K562 (cell line): Measurements from ENCODE around the gene H2BK1. TPM values are rescaled to one million over a fixed set of nuclear protein-coding genes. Genes with fewer than 3 reads are reported as not detected.
A peak's percentile ranks its signal among the peaks of the same experiment; 100 is the strongest.

Experiments used
- ATF7 ChIP-seq: fragments of 450-650 bp; IDR thresholded peaks from 2 replicates; pipeline ENCODE4 v1.7.1; 2014; ENCODE audit warnings: mild to moderate bottlenecking, moderate library complexity
- C11orf30 ChIP-seq: fragments of 450-650 bp; IDR thresholded peaks from 2 replicates; pipeline ENCODE4 v1.6.1; 2016; ENCODE audit warnings: low read depth, mild to moderate bottlenecking
- COPS2 ChIP-seq: fragments of 450-650 bp; conservative IDR thresholded peaks from 2 replicates; pipeline ENCODE4 v1.6.1; 2016; ENCODE audit warnings: mild to moderate bottlenecking, moderate library complexity
- ERF ChIP-seq: fragments of 450-650 bp; formaldehyde crosslinking; IDR thresholded peaks from 2 replicates; pipeline ENCODE4 v1.4.0; 2020; ENCODE audit warnings: mild to moderate bottlenecking, mixed read lengths
- HDAC6 ChIP-seq: IDR thresholded peaks from 2 replicates; pipeline ENCODE4 v1.6.1; 2012; ENCODE audit warnings: low read depth, mild to moderate bottlenecking, control low read depth, inconsistent platforms, low read length, moderate library complexity
- HEY1 ChIP-seq: fragments of 250-450 bp; sonication (Bioruptor Pico); IDR thresholded peaks from 2 replicates; pipeline ENCODE4 v1.5.0; 2020; ENCODE audit warnings: mild to moderate bottlenecking, moderate library complexity, borderline replicate concordance
- KDM2B ChIP-seq: fragments of 250-450 bp; sonication (Bioruptor Pico); IDR thresholded peaks from 2 replicates; pipeline ENCODE4 v1.8.0; 2021; ENCODE audit warnings: mild to moderate bottlenecking, moderate library complexity
- KLF16 ChIP-seq: IDR thresholded peaks from 2 replicates; pipeline ENCODE4 v1.6.1; 2016; ENCODE audit warnings: antibody characterized with exemption
- MITF ChIP-seq: IDR thresholded peaks from 2 replicates; pipeline ENCODE4 v1.6.1; 2014; ENCODE audit warnings: antibody characterized with exemption
- MTA3 ChIP-seq: fragments of 450-650 bp; formaldehyde crosslinking; IDR thresholded peaks from 2 replicates; pipeline ENCODE4 v1.6.1; 2017; ENCODE audit warnings: mild to moderate bottlenecking, borderline replicate concordance
- NCOA4 ChIP-seq: fragments of 450-650 bp; IDR thresholded peaks from 2 replicates; pipeline ENCODE4 v1.6.1; 2018; ENCODE audit warnings: mild to moderate bottlenecking; ENCODE audit not compliant: partially characterized antibody
- NKRF ChIP-seq: fragments of 450-650 bp; IDR thresholded peaks from 2 replicates; pipeline ENCODE4 v1.6.1; 2016; ENCODE audit warnings: borderline replicate concordance
- NR2C2 ChIP-seq, 2 experiments: fragments of 200-800 bp in 1 of 2; sonication (Bioruptor generic) in 1 of 2; sonication (generic) in 1 of 2; formaldehyde crosslinking in 1 of 2; IDR thresholded peaks; 2 replicates each; pipeline versions ENCODE4 v1.6.1 to v1.8.0; 2016 to 2022; ENCODE audit warnings: mild to moderate bottlenecking in 1 of 2, missing compliant biosample characterization in 1 of 2, missing genetic modification characterization in 1 of 2, missing genetic modification reagents in 1 of 2
- PTBP1 ChIP-seq: fragments of 200-400 bp; formaldehyde crosslinking; IDR thresholded peaks from 2 replicates; pipeline ENCODE4 v1.6.1; 2017; ENCODE audit warnings: low read depth, low read length
- TEAD2 ChIP-seq: fragments of 450-650 bp; IDR thresholded peaks from 2 replicates; pipeline ENCODE4 v1.6.1; 2016; ENCODE audit warnings: missing genetic modification characterization, control low read depth, missing compliant biosample characterization
- TFE3 ChIP-seq: fragments of 450-650 bp; formaldehyde crosslinking; IDR thresholded peaks from 2 replicates; pipeline ENCODE4 v1.4.0; 2020; ENCODE audit warnings: mild to moderate bottlenecking, mixed read lengths
- YY1 ChIP-seq, 3 experiments: IDR thresholded peaks; 2 replicates each; pipeline ENCODE4 v1.6.1; 2011; ENCODE audit warnings: low read length in 2 of 3, mild to moderate bottlenecking in 2 of 3, moderate library complexity in 2 of 3, borderline replicate concordance in 1 of 3, control low read depth in 1 of 3, low read depth in 1 of 3; ENCODE audit not compliant: insufficient read depth in 3 of 3, insufficient replicate concordance in 2 of 3, control insufficient read depth in 1 of 3, insufficient read length in 1 of 3; ENCODE audit errors: extremely low read depth in 1 of 3
- ZBTB17 ChIP-seq: fragments of 450-650 bp; formaldehyde crosslinking; IDR thresholded peaks from 2 replicates; pipeline ENCODE4 v1.4.0; 2020; ENCODE audit warnings: mild to moderate bottlenecking
- ZFX ChIP-seq: sonication (generic); formaldehyde crosslinking; IDR thresholded peaks from 2 replicates; pipeline ENCODE4 v1.8.0; 2022; ENCODE audit warnings: mild to moderate bottlenecking, missing genetic modification reagents, moderate library complexity
- ZSCAN29 ChIP-seq: fragments of 450-650 bp; IDR thresholded peaks from 2 replicates; pipeline ENCODE4 v1.6.1; 2017
- polyA plus RNA-seq, 8 experiments: library from polyadenylated mRNA; depleted of rRNA in 4 of 8; stranded (reverse) in 5 of 8; unstranded in 3 of 8; fragments of >200 nt; fragmentation: Nextera tagmentation in 2 of 8; fragmentation: Illumina TruSeq in 1 of 8; extraction: Ambion mirVana in 2 of 8; extraction: Trizol in 1 of 8; gene quantifications; 2 replicates each; pipeline versions ENCODE4 v1.2.1 to v1.2.3, GENCODE V29; 2011 to 2014; ENCODE audit warnings: inconsistent platforms in 1 of 8, missing spikeins in 1 of 8
- total RNA-seq, 7 experiments: library from RNA; depleted of rRNA in 6 of 7; stranded (reverse); fragments of >200 nt in 6 of 7; fragmentation: Illumina TruSeq in 2 of 7; extraction: Trizol in 2 of 7; gene quantifications; 2 replicates each; pipeline versions ENCODE4 v1.2.1 to v1.2.3, GENCODE V29; 2011 to 2021; ENCODE audit warnings: low replicate concordance in 1 of 7
- TF ChIP-seq, protein P1 (sequence below): fragments of 450-650 bp; IDR thresholded peaks from one replicate; pipeline ENCODE4 v1.6.1; 2018; ENCODE audit warnings: mild to moderate bottlenecking, moderate library complexity; ENCODE audit not compliant: partially characterized antibody

Gene H2BK1
- total and polyA plus RNA-seq, 9 of the 15 experiments (the other 6 are each of a cell fraction or from before 2014, with no cell fraction given) = not detected

DNA sequence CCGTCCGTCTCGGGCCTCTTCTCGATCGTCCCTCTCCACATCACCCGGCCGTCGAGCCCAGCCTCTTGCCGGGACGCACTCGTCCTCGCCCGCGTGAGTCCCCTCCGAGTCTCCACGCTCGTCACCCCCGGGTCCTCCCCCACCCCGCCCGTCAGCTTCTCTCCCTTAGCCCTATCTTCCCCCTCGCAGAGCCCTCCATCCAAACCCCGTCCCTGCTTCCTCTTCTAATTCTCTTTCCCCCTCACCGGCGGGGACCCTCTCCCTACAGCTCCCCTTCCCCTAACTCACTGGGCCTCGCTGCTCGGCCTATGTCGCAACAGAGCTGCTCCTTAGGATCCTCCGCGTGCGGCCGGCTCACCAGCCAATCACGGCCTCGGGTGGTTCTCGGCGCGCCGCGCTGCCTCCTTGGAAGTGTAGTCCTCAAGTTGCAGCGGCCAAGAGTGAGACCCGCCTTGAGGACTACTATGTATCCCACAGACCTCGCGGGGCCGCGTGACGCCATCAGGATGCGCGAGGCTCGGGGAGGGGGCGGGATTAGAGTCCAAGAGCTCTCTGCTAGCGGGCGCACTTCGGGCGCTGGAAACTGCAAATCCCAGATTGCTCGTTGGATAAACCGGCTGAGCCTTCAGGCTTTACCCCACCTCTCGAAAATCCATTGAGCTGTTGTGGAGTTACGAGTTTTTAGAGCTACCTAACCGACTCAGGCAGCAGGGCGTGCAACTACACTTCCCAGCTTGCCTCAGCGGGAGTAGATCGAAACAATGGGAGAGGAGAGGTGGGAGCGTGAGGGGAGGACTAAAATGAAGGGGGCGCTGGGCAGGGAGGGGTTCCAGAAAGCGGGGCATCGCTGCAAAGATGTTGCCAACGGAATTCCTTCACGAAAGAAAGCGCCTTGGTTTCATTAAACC is 16.8 kb upstream of the H2BK1 start, which contains the start of gene ABCF2 (continued):
- TF ChIP-seq NKRF = peak; percentile 99
- TF ChIP-seq YY1 (IDR thresholded peaks at IDR 0.05; ENCODE audit: borderline replicate concordance in 1 of 3, control insufficient read depth in 1 of 3, extremely low read depth in 1 of 3, insufficient read depth in 3 of 3, insufficient read length in 1 of 3, insufficient replicate concordance in 2 of 3, low read depth in 1 of 3, low read length in 2 of 3) = peak in 1 of 3 experiments; percentile 68
- TF ChIP-seq PTBP1 = 0 out of 2 replicates have a peak, but pooled peaks have one; percentile 16
- no peak for TF ChIP-seq HDAC6
- TF ChIP-seq C11orf30 = peak; percentile 98
- no peak for TF ChIP-seq MITF
- TF ChIP-seq ZBTB17 (CRISPR knock-in tag) = peak; percentile 83
- TF ChIP-seq NCOA4 = no peak
- TF ChIP-seq TFE3 (CRISPR knock-in tag) = no peak
- TF ChIP-seq, protein P1, sequence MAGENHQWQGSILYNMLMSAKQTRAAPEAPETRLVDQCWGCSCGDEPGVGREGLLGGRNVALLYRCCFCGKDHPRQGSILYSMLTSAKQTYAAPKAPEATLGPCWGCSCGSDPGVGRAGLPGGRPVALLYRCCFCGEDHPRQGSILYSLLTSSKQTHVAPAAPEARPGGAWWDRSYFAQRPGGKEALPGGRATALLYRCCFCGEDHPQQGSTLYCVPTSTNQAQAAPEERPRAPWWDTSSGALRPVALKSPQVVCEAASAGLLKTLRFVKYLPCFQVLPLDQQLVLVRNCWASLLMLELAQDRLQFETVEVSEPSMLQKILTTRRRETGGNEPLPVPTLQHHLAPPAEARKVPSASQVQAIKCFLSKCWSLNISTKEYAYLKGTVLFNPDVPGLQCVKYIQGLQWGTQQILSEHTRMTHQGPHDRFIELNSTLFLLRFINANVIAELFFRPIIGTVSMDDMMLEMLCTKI = no peak
- peak; percentile 66 for TF ChIP-seq ZFX (CRISPR knock-in tag)
- TF ChIP-seq NR2C2 (CRISPR knock-in tag; IDR thresholded peaks at IDR 0.05) = no peak
- TF ChIP-seq NR2C2 (tag; IDR thresholded peaks at IDR 0.05) = peak; percentile 92
- TF ChIP-seq ERF = no peak; the same call in 1 of the 2 replicates
- no peak for TF ChIP-seq ZSCAN29
- peak; percentile 50; the same call in 1 of the 2 replicates for TF ChIP-seq KDM2B
- peak; percentile 65; the same call in 1 of the 2 replicates for TF ChIP-seq MTA3
- no peak for TF ChIP-seq KLF16
- TF ChIP-seq ATF7 = peak; percentile 94
- TF ChIP-seq HEY1 (CRISPR knock-in tag) = no peak
- no peak for TF ChIP-seq COPS2
- no peak for TF ChIP-seq TEAD2 (tag)
